B cell (primary cell): ENCODE data around the gene LARGE1. TPM values are rescaled to one million over a fixed set of nuclear protein-coding genes. Genes with fewer than 3 reads are reported as not detected.

Experiments
- ATAC-seq: fragments of 200-7000 bp; cut with Tn5 transposase; one replicate; pipeline ENCODE4 v1.10.0; 2021; ENCODE audit warnings: low read depth, mild to moderate bottlenecking, moderate number of reproducible peaks, moderate library complexity
- CTCF ChIA-PET: fragments of 350-600 bp; sonication (Branson Sonifier 250); formaldehyde crosslinking; loops from one replicate; lab custom pipeline; 2021; ENCODE audit warnings: antibody characterized with exemption, inconsistent platforms; lab: Charles Lee
- POLR2A ChIA-PET: fragments of 350-600 bp; sonication (Branson Sonifier 250); formaldehyde crosslinking; loops from one replicate; lab custom pipeline; 2021; ENCODE audit warnings: antibody characterized with exemption; lab: Charles Lee
- DNase-seq: peaks from one replicate; pipeline ENCODE4 v3.0.0; 2013
- H2AFZ ChIP-seq: 2 replicates; pipeline ENCODE4 v1.6.1; 2012; ENCODE audit warnings: mild to moderate bottlenecking, low read depth, low read length; ENCODE audit not compliant: insufficient read depth, poor library complexity, severe bottlenecking
- H3K27ac ChIP-seq, 2 donors: 1 replicate in 1 of 2; 2 replicates in 1 of 2; pipeline ENCODE4 v1.5.1; 2012 to 2013; ENCODE audit warnings: low read length in 2 of 2, mild to moderate bottlenecking in 2 of 2, moderate library complexity in 1 of 2
- H3K27me3 ChIP-seq, 4 experiments: fragments of 200-600 bp in 1 of 4; sonication (generic) in 1 of 4; replicated peaks in 1 of 4; 1 replicate in 2 of 4; 2 replicates in 2 of 4; pipeline versions ENCODE4 v1.6.1 to v1.7.0; 2013 to 2016; ENCODE audit warnings: low read length in 3 of 4, mild to moderate bottlenecking in 2 of 4, mixed read lengths in 1 of 4, moderate library complexity in 1 of 4; ENCODE audit not compliant: insufficient read depth in 4 of 4, control insufficient read depth in 3 of 4; ENCODE audit errors: control extremely low read depth in 1 of 4
- H3K36me3 ChIP-seq, 2 experiments: replicated peaks in 1 of 2; 1 replicate in 1 of 2; 2 replicates in 1 of 2; pipeline versions ENCODE4 v1.6.1 to v1.7.1; 2013; ENCODE audit warnings: low read length in 1 of 2; ENCODE audit not compliant: insufficient read depth in 2 of 2, control insufficient read depth in 1 of 2; ENCODE audit errors: control extremely low read depth in 1 of 2, extremely low read depth in 1 of 2
- H3K4me1 ChIP-seq, 2 donors: fragments of 200-600 bp in 1 of 2; sonication (generic) in 1 of 2; 1 replicate in 1 of 2; 2 replicates in 1 of 2; pipeline versions ENCODE4 v1.5.1 to v1.6.1; 2013 to 2017; ENCODE audit warnings: low read length in 2 of 2; ENCODE audit not compliant: control insufficient read depth in 2 of 2, insufficient read depth in 2 of 2
- H3K4me2 ChIP-seq: replicated peaks from 2 replicates; pipeline ENCODE3; 2012; ENCODE audit warnings: mild to moderate bottlenecking, low read depth, low read length; ENCODE audit not compliant: poor library complexity, severe bottlenecking
- H3K4me3 ChIP-seq, 5 experiments: fragments of 200-600 bp in 1 of 5; sonication (generic) in 1 of 5; 1 replicate in 3 of 5; 2 replicates in 2 of 5; pipeline versions ENCODE4 v1.5.1 to v1.7.0; 2011 to 2016; ENCODE audit warnings: low read length in 4 of 5, mild to moderate bottlenecking in 4 of 5, low read depth in 2 of 5, control low read depth in 1 of 5, moderate library complexity in 1 of 5; ENCODE audit not compliant: insufficient read depth in 1 of 5; ENCODE audit errors: control extremely low read depth in 1 of 5, extremely low read depth in 1 of 5
- H3K79me2 ChIP-seq: fragments of 200-600 bp; sonication (generic); one replicate; pipeline ENCODE4 v1.6.0; 2016; ENCODE audit warnings: low read length; ENCODE audit not compliant: control insufficient read depth, insufficient read depth
- H3K9ac ChIP-seq: fragments of 200-600 bp; sonication (generic); 2 replicates; pipeline ENCODE4 v1.6.1; 2017; ENCODE audit warnings: mild to moderate bottlenecking, low read length, moderate library complexity
- H3K9me3 ChIP-seq, 3 donors: one replicate each; pipeline versions ENCODE4 v1.6.1 to v1.7.1; 2013; ENCODE audit warnings: low read length in 2 of 3; ENCODE audit not compliant: control insufficient read depth in 2 of 3, insufficient read depth in 1 of 3; ENCODE audit errors: control extremely low read depth in 1 of 3
- H4K20me1 ChIP-seq: 2 replicates; pipeline ENCODE4 v1.6.0; 2012; ENCODE audit warnings: mild to moderate bottlenecking, low read length; ENCODE audit not compliant: insufficient read depth, control insufficient read depth, poor library complexity, severe bottlenecking
- H3K27ac Mint-ChIP-seq: one replicate; pipeline ENCODE4 v1.8.0; 2021; ENCODE audit warnings: mixed read lengths
- H3K27me3 Mint-ChIP-seq: one replicate; pipeline ENCODE4 v1.8.0; 2021; ENCODE audit warnings: mixed read lengths
- H3K4me1 Mint-ChIP-seq: one replicate; pipeline ENCODE4 v1.8.0; 2021; ENCODE audit warnings: mixed read lengths
- H3K4me3 Mint-ChIP-seq: one replicate; pipeline ENCODE4 v1.8.0; 2021; ENCODE audit warnings: mixed read lengths
- H3K9me3 Mint-ChIP-seq: one replicate; pipeline ENCODE4 v1.8.0; 2022; ENCODE audit warnings: mixed read lengths; ENCODE audit not compliant: insufficient read depth
- CTCF ChIP-seq: fragments of 200-600 bp; IDR thresholded peaks from one replicate; pipeline ENCODE4 v1.8.0; 2022; ENCODE audit warnings: antibody characterized with exemption, mild to moderate bottlenecking
- EZH2 ChIP-seq: IDR thresholded peaks from 2 replicates; pipeline ENCODE4 v1.6.1; 2012; ENCODE audit warnings: borderline replicate concordance, low read depth, mild to moderate bottlenecking, moderate library complexity, low read length; ENCODE audit not compliant: insufficient read depth, poor library complexity, severe bottlenecking
- WGBS: methylation state at CpG from one replicate; pipeline ENCODE4 v1.1.5; 2013; ENCODE audit warnings: missing lambda C conversion rate; ENCODE audit not compliant: insufficient coverage; 5-methylcytosine and 5-hydroxymethylcytosine counted together
- intact Hi-C: fragments of 100-400 bp; cut with micrococcal nuclease; formaldehyde crosslinking; loops from one replicate; pipeline ENCODE4 v1.10.0; 2022
- polyA plus RNA-seq: library from polyadenylated mRNA; depleted of rRNA; stranded (reverse); fragments of >200 nt; gene quantifications from 2 replicates; pipeline ENCODE4 v1.2.3, GENCODE V29; 2012
- total RNA-seq, 2 donors: library from RNA; stranded (reverse); fragments of 120-200 nt in 1 of 2; gene quantifications; 1 replicate in 1 of 2; 2 replicates in 1 of 2; pipeline versions ENCODE4 v1.2.3 to v1.2.4, GENCODE V29; 2013 to 2022

LARGE1 gene
- total and polyA plus RNA-seq, 2 donors (not counting 1 experiment from before 2014, with no cell fraction given) = 20.7 to 82.0 TPM

GRCh38 chr22:33848251-33848650 is 72.0 kb downstream of the LARGE1 start:
- intact Hi-C loops = no loop called here
- ChIA-PET POLR2A (no interaction called here), CTCF (interaction anchor here (0.6 kb wide), 1 partner anchor 550 kb away, joined by 3 read pairs; no protein-coding TSS in a partner anchor)
- Histone ChIP-seq H3K4me1 (peaks cover 9 to 18% of the 10 kb centered on the region in 2 donors), H3K4me2 (no peak overlapping the region), H3K4me3 (no peak overlapping the region), H3K27ac (no peak overlapping the region), H3K9ac (no peak overlapping the region), H2AFZ (no peak overlapping the region), H3K9me3 (peaks cover 0 to 12% (median 6%) of the 10 kb centered on the region in 3 donors), H3K36me3 (no peaks in the 10 kb centered on the region), H3K79me2 (peaks cover 78% of the 10 kb centered on the region), H4K20me1 (peaks cover 37% of the 10 kb centered on the region), H3K27me3 (no peaks in the 10 kb centered on the region)
- ATAC-seq (no peak), DNase-seq (no peak)
- Mint-ChIP-seq H3K4me3 (no peak overlapping the region), H3K27me3 (no peaks in the 10 kb centered on the region), H3K9me3 (peaks cover 2% of the 10 kb centered on the region), H3K27ac (no peak overlapping the region), H3K4me1 (peaks cover 22% of the 10 kb centered on the region)
- WGBS = 82% methylated on average over 4 of the region's 7 CpGs
- TF ChIP-seq CTCF = no peak
- no peak for TF ChIP-seq EZH2

GRCh38 chr22:33844273-33844672 is 76.0 kb downstream of the LARGE1 start:
- 78% methylated on average over 6 of the region's 6 CpGs for whole genome bisulfite sequencing
- no peak overlapping the region for H3K4me3 ChIP-seq

More at GRCh38 chr22:33844273-33844672, 76.0 kb downstream of the LARGE1 start:
- H3K4me1 Mint-ChIP-seq = peaks cover 33% of the 10 kb centered on the region
- CTCF ChIA-PET = no interaction called here
- peaks cover 21% of the 10 kb centered on the region for H4K20me1 ChIP-seq
- H2AFZ ChIP-seq = no peak overlapping the region
- no peaks in the 10 kb centered on the region for H3K27me3 ChIP-seq
- no peaks in the 10 kb centered on the region for H3K27me3 Mint-ChIP-seq
- H3K79me2 ChIP-seq = peaks cover 66% of the 10 kb centered on the region
- ATAC-seq (no peak), DNase-seq (no peak)
- H3K4me3 Mint-ChIP-seq = no peak overlapping the region
- H3K27ac ChIP-seq = no peak overlapping the region
- TF ChIP-seq CTCF = no peak
- TF ChIP-seq EZH2 = no peak
- POLR2A ChIA-PET = no interaction called here
- peaks cover 0 to 12% (median 6%) of the 10 kb centered on the region in 3 donors for H3K9me3 ChIP-seq
- peaks cover 2% of the 10 kb centered on the region for H3K9me3 Mint-ChIP-seq
- intact Hi-C loops = loop anchor here (5.0 kb wide), 1 partner anchor 73 kb away; no protein-coding TSS in a partner anchor
- H3K36me3 ChIP-seq = no peaks in the 10 kb centered on the region
- H3K4me1 ChIP-seq = peaks cover 15 to 18% of the 10 kb centered on the region in 2 donors
- H3K4me2 ChIP-seq = no peak overlapping the region
- H3K27ac Mint-ChIP-seq = no peak overlapping the region
- H3K9ac ChIP-seq = no peak overlapping the region
